A549 (cell line): ENCODE measurements around the gene HIPK3.

Experiments
- CBX2 ChIP-seq: fragments of 200-600 bp; sonication (generic); IDR thresholded peaks from 2 replicates; pipeline ENCODE4 v1.6.1; 2016; ENCODE audit warnings: low read depth, mild to moderate bottlenecking, borderline replicate concordance
- CBX8 ChIP-seq: fragments of 200-600 bp; sonication (generic); IDR thresholded peaks from 2 replicates; pipeline ENCODE4 v1.6.1; 2016
- CEBPB ChIP-seq, 2 experiments: fragments of >200 bp in 1 of 2; sonication (Bioruptor Twin) in 1 of 2; formaldehyde crosslinking in 1 of 2; IDR thresholded peaks; 2 replicates each; pipeline ENCODE4 v1.6.1; 2012 to 2016
- CTCF ChIP-seq: fragments of >200 bp; sonication (Bioruptor Twin); formaldehyde crosslinking; IDR thresholded peaks from 3 replicates; pipeline ENCODE4 v1.5.1; 2016
- EHMT2 ChIP-seq: fragments of 200-600 bp; sonication (generic); IDR thresholded peaks from 2 replicates; pipeline ENCODE4 v1.6.1; 2016; ENCODE audit warnings: antibody characterized with exemption, low read depth, mild to moderate bottlenecking, moderate library complexity
- EP300 ChIP-seq, 2 experiments: fragments of >200 bp; sonication (Bioruptor Twin); formaldehyde crosslinking; IDR thresholded peaks; 2 replicates in 1 of 2; 3 replicates in 1 of 2; pipeline ENCODE4 v1.6.1; 2016 to 2017
- HOXB5 ChIP-seq: fragments of 250-450 bp; sonication (Bioruptor Pico); IDR thresholded peaks from 2 replicates; pipeline ENCODE4 v1.5.0; 2020; ENCODE audit warnings: mild to moderate bottlenecking, moderate library complexity
- JUN ChIP-seq, 2 experiments: fragments of >200 bp; sonication (Bioruptor Twin); formaldehyde crosslinking; IDR thresholded peaks; 2 replicates in 1 of 2; 3 replicates in 1 of 2; pipeline ENCODE4 v1.6.1; 2016 to 2017
- MAFK ChIP-seq: fragments of 450-650 bp; IDR thresholded peaks from 2 replicates; pipeline ENCODE4 v1.6.1; 2014; ENCODE audit not compliant: partially characterized antibody
- POLR2A ChIP-seq: IDR thresholded peaks from 2 replicates; pipeline ENCODE4 v1.6.1; 2012; ENCODE audit warnings: mild to moderate bottlenecking, low read length
- RFX5 ChIP-seq: fragments of 450-650 bp; IDR thresholded peaks from 2 replicates; pipeline ENCODE4 v1.7.1; 2014; ENCODE audit warnings: antibody characterized with exemption, mild to moderate bottlenecking, moderate library complexity
- ZFP36 ChIP-seq: fragments of 450-650 bp; IDR thresholded peaks from 2 replicates; pipeline ENCODE4 v1.6.1; 2014; ENCODE audit warnings: borderline replicate concordance; ENCODE audit not compliant: partially characterized antibody
- TF ChIP-seq, protein P1 (sequence below): IDR thresholded peaks from 2 replicates; pipeline ENCODE4 v1.6.1; 2012; ENCODE audit warnings: low read depth, borderline replicate concordance
- TF ChIP-seq, protein P2 (sequence below): fragments of 200-600 bp; sonication (generic); IDR thresholded peaks from 2 replicates; pipeline ENCODE4 v1.6.1; 2016; ENCODE audit warnings: antibody characterized with exemption, mild to moderate bottlenecking, moderate library complexity

- TF ChIP-seq EP300 (IDR thresholded peaks at IDR 0.05) (no peak), CTCF (no peak), POLR2A (no peak), HOXB5 (CRISPR knock-in tag) (no peak), RFX5 (no peak), MAFK (no peak), ZFP36 (no peak), EHMT2 (no peak), CEBPB (IDR thresholded peaks at IDR 0.05) (no peak), CBX8 (no peak), JUN (IDR thresholded peaks at IDR 0.05) (no peak), CBX2 (no peak)
- TF ChIP-seq, protein P1, sequence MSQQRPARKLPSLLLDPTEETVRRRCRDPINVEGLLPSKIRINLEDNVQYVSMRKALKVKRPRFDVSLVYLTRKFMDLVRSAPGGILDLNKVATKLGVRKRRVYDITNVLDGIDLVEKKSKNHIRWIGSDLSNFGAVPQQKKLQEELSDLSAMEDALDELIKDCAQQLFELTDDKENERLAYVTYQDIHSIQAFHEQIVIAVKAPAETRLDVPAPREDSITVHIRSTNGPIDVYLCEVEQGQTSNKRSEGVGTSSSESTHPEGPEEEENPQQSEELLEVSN, result no peak
- TF ChIP-seq, protein P2, sequence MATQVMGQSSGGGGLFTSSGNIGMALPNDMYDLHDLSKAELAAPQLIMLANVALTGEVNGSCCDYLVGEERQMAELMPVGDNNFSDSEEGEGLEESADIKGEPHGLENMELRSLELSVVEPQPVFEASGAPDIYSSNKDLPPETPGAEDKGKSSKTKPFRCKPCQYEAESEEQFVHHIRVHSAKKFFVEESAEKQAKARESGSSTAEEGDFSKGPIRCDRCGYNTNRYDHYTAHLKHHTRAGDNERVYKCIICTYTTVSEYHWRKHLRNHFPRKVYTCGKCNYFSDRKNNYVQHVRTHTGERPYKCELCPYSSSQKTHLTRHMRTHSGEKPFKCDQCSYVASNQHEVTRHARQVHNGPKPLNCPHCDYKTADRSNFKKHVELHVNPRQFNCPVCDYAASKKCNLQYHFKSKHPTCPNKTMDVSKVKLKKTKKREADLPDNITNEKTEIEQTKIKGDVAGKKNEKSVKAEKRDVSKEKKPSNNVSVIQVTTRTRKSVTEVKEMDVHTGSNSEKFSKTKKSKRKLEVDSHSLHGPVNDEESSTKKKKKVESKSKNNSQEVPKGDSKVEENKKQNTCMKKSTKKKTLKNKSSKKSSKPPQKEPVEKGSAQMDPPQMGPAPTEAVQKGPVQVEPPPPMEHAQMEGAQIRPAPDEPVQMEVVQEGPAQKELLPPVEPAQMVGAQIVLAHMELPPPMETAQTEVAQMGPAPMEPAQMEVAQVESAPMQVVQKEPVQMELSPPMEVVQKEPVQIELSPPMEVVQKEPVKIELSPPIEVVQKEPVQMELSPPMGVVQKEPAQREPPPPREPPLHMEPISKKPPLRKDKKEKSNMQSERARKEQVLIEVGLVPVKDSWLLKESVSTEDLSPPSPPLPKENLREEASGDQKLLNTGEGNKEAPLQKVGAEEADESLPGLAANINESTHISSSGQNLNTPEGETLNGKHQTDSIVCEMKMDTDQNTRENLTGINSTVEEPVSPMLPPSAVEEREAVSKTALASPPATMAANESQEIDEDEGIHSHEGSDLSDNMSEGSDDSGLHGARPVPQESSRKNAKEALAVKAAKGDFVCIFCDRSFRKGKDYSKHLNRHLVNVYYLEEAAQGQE, result no peak
These were observed 6.4 kb downstream of the HIPK3 start for GRCh38 chr11:33263549-33263948.
